Measurements from ENCODE around the gene PARP1.

PARP1 gene

DNA sequence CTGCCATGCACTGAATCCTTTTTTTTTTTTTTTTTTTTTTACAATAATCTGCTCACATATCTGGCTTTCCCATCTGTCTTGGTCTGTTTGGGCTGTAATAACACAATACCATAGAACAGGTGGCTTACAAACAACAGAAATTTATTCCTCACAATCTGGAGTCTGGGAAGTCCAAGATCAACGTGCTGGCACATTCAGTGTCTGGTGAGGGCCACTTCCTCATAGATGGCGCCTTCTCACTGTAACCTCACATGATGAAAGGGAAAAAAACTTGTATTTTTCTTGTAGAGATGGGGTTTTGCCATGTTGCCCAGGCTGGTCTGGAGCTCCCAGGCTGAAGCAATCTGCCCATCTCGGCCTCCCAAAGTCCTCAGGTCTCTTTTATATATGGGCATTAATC lies 13.0 kb upstream of the PARP1 start:
- no peak overlapping the region for H3K4me3 Mint-ChIP-seq
- no peak overlapping the region for H3K27ac Mint-ChIP-seq
- peaks cover 21% of the 10 kb centered on the region for H3K4me1 Mint-ChIP-seq (ENCODE audit: low read depth)
- H3K36me3 Mint-ChIP-seq = no peaks in the 10 kb centered on the region
- H3K27me3 Mint-ChIP-seq = no peaks in the 10 kb centered on the region
- H3K9me3 Mint-ChIP-seq (ENCODE audit: low read depth) = no peaks in the 10 kb centered on the region

DNA sequence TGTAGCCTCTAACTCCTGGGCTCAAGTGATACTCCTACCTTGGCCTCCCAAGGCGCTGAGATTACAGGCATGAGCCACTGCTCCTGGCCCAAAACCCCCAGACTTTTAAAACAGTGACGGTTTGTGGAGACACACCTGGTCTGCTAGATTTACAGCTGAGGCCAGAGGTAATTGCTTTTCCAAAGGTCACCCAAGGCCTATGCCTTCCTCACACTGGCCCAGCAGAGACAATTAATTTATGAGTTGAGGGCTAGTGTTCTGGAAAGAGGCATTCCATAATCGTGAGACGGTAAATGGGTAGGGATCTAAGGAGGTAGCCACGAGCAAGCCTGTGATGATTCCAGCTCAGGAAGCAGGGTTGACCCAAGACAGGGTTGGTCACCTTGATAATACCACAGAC lies 12.4 kb upstream of the PARP1 start:
- no peak overlapping the region for H3K4me3 Mint-ChIP-seq
- no peaks in the 10 kb centered on the region for H3K36me3 Mint-ChIP-seq
- no peaks in the 10 kb centered on the region for H3K9me3 Mint-ChIP-seq (ENCODE audit: low read depth)
- H3K27ac Mint-ChIP-seq = no peak overlapping the region
- H3K4me1 Mint-ChIP-seq (ENCODE audit: low read depth) = peaks cover 15% of the 10 kb centered on the region
- H3K27me3 Mint-ChIP-seq = no peaks in the 10 kb centered on the region

DNA sequence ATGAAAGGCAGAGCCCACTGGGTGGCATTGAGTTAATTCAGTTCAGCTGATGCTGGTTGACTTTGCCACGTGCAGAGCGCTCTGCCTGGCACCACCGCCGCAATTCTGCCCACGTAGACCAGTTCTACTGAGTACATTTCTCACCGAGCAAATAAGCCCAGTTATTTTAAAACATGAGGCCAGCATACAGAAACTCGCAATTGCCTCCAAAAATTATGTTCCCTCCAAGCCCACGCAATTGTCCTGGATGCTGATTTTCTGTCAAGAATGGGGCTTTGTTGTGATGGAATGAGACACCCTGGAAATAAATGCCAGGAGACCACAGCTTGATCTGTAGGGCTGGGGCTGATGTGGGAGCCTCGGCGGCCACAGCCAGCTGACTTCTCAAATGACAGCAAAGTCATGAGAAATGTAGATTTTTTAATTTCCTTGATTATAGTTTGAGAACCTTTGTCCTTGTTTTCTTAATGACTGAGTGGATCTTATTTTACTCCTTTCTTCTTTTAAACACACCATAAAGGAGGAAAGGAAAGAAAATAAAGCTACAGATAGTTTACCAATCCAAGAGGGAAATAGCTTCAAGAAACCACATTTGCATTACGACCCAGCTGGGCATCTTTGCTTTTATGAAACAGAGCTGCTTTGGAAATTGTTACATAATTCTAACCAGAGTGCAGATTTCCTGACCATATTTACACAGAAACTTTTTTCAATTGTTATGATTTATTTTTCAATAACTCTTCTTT lies 11.6 kb upstream of the PARP1 start:
- H3K9me3 Mint-ChIP-seq (ENCODE audit: low read depth) = no peaks in the 10 kb centered on the region
- H3K27me3 Mint-ChIP-seq = no peaks in the 10 kb centered on the region
- no peak overlapping the region for H3K27ac Mint-ChIP-seq
- no peak overlapping the region for H3K4me3 Mint-ChIP-seq
- H3K36me3 Mint-ChIP-seq = no peaks in the 10 kb centered on the region
- peaks cover 15% of the 10 kb centered on the region for H3K4me1 Mint-ChIP-seq (ENCODE audit: low read depth)

DNA sequence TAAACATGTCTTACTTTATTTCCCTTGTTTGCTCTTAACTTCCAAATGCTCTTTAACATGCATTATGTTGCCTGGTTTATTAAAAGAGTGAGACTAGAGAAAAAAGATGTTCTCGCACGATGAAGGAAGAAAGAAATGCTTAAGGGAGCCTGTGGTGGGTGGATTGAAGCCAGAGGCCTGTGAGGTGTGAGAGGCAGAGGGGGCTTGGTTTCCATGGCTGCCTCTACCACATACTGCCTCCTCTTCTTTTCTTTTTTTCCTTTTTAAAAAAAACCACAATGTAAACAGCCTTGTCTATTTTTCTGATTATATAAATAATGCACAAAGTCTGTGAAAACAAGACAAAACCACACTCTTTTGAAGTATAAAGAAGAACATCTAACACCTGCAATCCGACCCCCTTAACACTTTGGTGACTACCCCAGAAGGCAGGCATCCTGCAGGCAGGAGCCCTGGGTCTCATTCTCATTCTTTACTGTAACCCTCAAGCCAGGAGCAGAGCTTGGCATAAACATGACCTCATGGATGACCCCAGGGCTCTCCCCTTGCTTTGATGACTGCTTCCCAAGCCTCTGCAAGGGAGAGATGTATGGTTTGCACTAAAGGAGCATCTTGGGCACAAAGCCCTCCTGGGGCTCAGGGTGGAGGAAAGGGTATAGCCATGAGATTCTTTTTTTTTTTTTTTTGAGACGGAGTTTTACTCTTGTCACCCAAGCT lies 10.1 kb upstream of the PARP1 start:
- Mint-ChIP-seq H3K36me3 (no peaks in the 10 kb centered on the region), H3K27me3 (no peaks in the 10 kb centered on the region), H3K27ac (no peak overlapping the region), H3K9me3 (ENCODE audit: low read depth) (no peaks in the 10 kb centered on the region), H3K4me3 (no peak overlapping the region), H3K4me1 (ENCODE audit: low read depth) (peaks cover 12% of the 10 kb centered on the region)

DNA sequence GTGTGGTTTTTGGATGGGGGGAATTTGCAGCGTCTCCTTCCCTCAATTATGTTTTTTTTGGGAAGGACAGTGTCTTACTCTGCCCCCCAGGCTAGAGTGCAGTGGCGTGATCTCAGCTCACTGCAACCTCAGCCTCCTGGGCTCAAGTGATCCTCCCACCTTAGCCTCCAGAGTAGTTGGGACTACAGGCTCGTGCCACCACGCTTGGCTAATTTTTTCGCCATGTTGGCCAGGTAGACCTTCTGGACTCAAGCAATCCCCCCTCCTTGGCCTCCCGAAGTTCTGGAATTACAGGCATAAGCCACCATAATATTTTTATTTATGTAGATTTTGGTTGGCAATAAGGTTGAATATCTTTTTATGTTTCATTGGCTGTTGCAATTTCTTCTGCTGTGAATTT lies 9.5 kb upstream of the PARP1 start:
- Mint-ChIP-seq H3K4me3 (no peak overlapping the region), H3K36me3 (no peaks in the 10 kb centered on the region), H3K27ac (no peak overlapping the region), H3K27me3 (no peaks in the 10 kb centered on the region), H3K4me1 (ENCODE audit: low read depth) (peaks cover 12% of the 10 kb centered on the region), H3K9me3 (ENCODE audit: low read depth) (no peaks in the 10 kb centered on the region)

DNA sequence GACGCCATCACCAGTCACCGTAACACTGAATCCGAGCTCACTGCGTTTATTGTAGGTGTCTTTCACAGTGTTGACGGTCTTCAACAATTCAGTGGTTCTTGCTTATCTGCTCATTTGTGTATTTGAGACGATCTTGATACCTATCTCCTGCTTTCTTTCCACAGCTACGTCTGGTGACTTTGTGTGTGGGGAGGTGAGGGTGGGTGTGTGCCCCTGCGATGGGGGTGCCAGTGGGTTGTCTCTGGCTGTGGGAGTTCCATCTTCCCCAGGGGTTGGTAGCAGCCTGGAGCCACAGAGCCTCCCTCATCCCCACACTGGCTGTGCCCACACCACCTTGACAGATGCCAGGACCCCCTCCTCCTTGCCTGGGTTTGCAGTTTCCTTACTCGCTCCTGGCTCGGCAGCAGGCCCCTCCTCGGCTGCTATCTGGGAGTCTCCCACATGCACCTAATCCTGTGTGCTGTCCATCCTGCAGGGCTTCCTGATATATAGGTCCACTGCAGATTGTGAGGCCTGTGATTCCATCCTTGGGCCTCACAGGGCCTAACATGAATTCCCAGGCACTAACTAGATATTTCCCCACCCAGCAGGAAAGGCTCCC lies 6.3 kb upstream of the PARP1 start:
- no peak overlapping the region for H3K4me3 Mint-ChIP-seq
- H3K27me3 Mint-ChIP-seq = no peaks in the 10 kb centered on the region
- H3K9me3 Mint-ChIP-seq (ENCODE audit: low read depth) = no peaks in the 10 kb centered on the region
- no peaks in the 10 kb centered on the region for H3K36me3 Mint-ChIP-seq
- no peak overlapping the region for H3K27ac Mint-ChIP-seq
- H3K4me1 Mint-ChIP-seq (ENCODE audit: low read depth) = peaks cover 11% of the 10 kb centered on the region

DNA sequence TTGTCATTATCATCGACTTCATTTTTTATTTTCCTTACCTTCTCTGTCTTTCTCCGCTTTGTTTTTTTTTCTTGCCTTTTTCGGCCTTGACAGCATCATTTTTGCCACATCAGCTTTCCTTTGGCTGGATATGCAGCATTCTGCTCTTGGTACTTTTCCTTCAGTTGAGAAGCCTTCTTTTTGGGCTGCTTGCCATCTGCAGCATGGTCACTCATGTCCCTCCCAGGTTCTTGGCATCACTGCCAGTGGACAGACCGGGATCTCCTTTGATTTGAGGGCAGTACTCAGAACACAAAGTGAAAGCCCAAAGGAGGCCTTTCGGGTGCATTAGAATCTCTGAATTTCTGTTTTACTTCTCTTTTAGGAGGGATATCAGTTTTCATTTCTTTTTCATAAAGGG lies 3.7 kb upstream of the PARP1 start:
- Mint-ChIP-seq H3K4me3 (no peak overlapping the region), H3K4me1 (ENCODE audit: low read depth) (peaks cover 4% of the 10 kb centered on the region), H3K27me3 (no peaks in the 10 kb centered on the region), H3K27ac (peak overlapping the region; percentile 69), H3K36me3 (no peaks in the 10 kb centered on the region), H3K9me3 (ENCODE audit: low read depth) (no peaks in the 10 kb centered on the region)

DNA sequence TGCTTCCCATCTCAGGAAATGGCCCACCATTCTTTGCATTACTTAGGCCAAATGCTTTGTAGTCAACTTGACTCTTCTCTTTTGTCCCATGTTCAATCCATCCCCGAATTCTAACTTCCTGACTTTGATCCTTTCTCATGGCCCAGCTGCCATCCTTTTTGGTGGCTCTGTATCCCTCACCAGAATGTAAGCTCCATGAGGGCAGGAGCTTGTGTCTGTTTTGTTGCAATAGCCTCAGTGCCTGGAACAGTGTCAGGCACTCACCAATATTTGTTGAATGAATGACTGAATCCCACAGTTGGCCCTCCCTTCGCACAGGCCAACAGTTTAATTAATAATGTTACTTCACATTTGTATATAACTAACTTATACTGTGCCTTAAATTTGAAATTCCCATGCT lies 3.1 kb upstream of the PARP1 start:
- H3K9me3 Mint-ChIP-seq (ENCODE audit: low read depth) = no peaks in the 10 kb centered on the region
- H3K36me3 Mint-ChIP-seq = peaks cover 4% of the 10 kb centered on the region
- H3K27me3 Mint-ChIP-seq = no peaks in the 10 kb centered on the region
- H3K4me1 Mint-ChIP-seq (ENCODE audit: low read depth) = peaks cover 9% of the 10 kb centered on the region
- no peak overlapping the region for H3K27ac Mint-ChIP-seq
- no peak overlapping the region for H3K4me3 Mint-ChIP-seq

DNA sequence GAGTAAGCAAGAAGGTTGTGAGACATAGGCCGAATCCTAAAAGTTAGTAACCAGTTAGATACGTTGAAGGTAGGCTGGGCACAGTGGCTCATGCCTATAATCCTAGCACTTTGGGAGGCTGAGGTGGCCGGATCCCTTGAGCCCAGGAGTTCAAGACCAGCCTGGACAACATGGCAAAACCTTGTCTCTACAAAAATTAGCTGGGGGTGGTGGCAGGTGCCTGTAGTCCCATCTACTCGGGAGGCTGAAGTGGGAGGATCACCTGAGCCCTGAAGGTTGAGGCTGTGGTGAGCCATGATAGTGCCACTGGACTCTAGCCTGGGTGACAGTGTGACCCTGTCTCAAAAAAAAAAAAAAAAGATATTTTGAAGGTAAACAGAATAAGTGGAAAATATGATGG lies 1.5 kb upstream of the PARP1 start:
- Mint-ChIP-seq H3K9me3 (ENCODE audit: low read depth) (no peaks in the 10 kb centered on the region), H3K27ac (no peak overlapping the region), H3K4me3 (no peak overlapping the region), H3K36me3 (peaks cover 4% of the 10 kb centered on the region), H3K4me1 (ENCODE audit: low read depth) (peaks cover 23% of the 10 kb centered on the region), H3K27me3 (no peaks in the 10 kb centered on the region)

DNA sequence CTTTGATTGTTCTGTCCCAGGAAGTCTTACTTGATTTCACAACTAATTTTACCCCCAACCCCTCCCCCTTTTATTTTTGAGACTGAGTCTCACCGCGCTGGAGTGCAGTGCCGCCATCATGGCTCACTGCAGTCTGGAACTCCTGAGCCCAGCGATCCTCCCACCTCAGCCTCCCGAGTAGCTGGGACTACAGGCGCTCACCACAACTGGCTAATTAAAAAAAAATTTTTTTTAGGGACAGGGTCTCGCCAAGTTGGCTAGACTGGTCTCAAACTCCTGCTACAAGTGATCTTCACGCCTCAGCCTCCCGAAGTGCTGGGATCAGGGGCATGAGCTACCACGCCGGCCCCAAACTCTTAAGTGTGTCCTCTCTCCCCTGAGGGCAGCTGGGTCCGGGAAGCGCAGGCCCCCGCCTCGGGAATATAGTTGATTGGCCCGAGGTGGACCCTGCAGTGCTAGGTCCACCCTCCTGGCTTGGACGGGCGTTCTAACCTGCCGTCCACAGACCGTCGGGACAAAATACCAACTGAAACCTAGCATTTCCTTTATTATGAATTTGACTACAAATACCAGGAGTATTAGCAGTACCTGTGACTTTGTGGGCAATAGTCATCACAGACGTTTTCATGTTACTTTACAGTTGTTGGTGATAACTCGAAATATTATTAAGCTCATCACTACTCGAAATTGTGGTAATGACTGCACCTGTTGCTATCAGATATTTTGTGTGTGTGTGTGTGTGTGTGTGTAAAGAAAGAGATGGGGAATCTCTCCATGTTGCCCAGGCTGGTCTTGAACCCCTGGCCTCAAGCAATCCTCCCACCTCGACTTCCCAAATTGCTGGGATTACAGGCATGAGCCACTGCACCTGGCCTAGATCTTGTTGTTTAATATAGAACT lies 642 bp upstream of the PARP1 start:
- Mint-ChIP-seq H3K27ac (peak overlapping the region; percentile 83), H3K27me3 (no peaks in the 10 kb centered on the region), H3K36me3 (peaks cover 4% of the 10 kb centered on the region), H3K4me3 (peak overlapping the region; percentile 82), H3K9me3 (ENCODE audit: low read depth) (no peaks in the 10 kb centered on the region), H3K4me1 (ENCODE audit: low read depth) (peaks cover 32% of the 10 kb centered on the region)

DNA sequence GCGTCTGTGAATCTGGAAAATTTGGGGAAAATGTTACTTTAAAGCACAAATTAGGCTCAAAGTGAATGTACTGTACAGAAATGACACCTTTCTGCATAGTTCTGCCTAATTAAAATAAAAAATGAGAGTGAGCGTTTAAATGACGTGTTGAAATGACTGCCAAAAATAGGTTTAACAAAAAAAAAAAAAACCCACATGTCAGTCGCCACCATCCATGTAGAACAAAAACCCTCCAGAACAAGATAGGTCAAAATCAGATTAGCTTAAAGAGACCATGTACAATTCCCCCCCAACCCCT lies 745 bp downstream of the PARP1 start:
- Mint-ChIP-seq H3K4me1 (ENCODE audit: low read depth) (peaks cover 38% of the 10 kb centered on the region), H3K27ac (peak overlapping the region; percentile 94), H3K4me3 (peak overlapping the region; percentile 96), H3K36me3 (peaks cover 4% of the 10 kb centered on the region), H3K27me3 (no peaks in the 10 kb centered on the region), H3K9me3 (ENCODE audit: low read depth) (no peaks in the 10 kb centered on the region)

DNA sequence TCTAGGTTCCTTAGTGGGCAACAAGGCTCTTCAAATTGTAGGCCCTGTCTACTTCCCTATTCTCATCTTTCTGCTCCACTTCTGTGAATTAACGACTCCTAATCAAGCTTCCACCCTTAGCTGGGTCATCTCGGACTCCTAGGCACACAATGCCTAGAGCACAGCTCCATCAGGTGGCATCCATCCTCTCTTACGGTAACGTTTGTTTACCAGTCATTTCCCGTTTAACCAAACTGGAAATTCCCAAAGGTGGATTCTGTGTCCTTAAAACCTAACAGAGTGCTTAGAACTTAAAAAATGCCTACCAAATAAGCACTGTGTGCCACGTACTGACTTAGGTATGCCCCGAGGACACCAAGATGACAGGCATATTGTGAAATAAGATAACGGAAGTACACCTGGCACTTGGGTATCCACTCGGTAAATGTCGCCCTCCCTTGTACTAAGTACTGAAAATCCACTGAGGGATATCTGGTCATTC lies 1.5 kb downstream of the PARP1 start:
- Mint-ChIP-seq H3K9me3 (ENCODE audit: low read depth) (no peaks in the 10 kb centered on the region), H3K27ac (peak overlapping the region; percentile 94), H3K4me3 (peak overlapping the region; percentile 96), H3K36me3 (peaks cover 5% of the 10 kb centered on the region), H3K27me3 (no peaks in the 10 kb centered on the region), H3K4me1 (ENCODE audit: low read depth) (peaks cover 42% of the 10 kb centered on the region)

DNA sequence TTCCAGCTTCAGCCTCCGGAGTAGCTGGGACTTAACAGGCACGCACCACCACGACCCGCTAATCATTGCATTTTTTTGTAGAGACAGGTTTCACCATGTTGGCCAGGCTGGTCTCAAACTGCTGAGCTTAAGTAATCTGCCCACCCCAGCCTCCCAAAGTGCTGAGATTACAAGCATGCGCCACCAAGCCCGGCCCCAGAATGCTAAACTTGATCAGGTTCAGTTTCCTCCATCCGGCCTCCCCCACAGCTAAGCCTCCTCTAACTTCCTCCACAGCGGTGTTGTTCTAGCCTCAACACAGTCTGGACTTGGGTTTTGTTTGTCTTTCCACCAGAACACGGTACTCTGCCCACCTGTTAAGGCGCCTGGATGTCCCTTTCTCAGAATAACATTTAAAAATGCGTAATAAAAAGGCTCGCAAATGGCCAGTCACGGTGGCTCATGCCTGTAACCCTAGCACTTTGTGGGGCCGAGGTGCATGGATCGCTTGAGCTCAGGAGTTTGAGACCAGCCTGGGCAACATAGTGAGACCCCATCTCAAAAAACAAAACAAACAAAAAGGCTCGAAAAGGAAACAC lies 2.4 kb downstream of the PARP1 start:
- H3K27ac Mint-ChIP-seq = peak overlapping the region; percentile 68
- H3K4me3 Mint-ChIP-seq = peak overlapping the region; percentile 96
- H3K36me3 Mint-ChIP-seq = peaks cover 11% of the 10 kb centered on the region
- H3K4me1 Mint-ChIP-seq (ENCODE audit: low read depth) = peaks cover 50% of the 10 kb centered on the region
- H3K27me3 Mint-ChIP-seq = no peaks in the 10 kb centered on the region
- H3K9me3 Mint-ChIP-seq (ENCODE audit: low read depth) = no peaks in the 10 kb centered on the region

DNA sequence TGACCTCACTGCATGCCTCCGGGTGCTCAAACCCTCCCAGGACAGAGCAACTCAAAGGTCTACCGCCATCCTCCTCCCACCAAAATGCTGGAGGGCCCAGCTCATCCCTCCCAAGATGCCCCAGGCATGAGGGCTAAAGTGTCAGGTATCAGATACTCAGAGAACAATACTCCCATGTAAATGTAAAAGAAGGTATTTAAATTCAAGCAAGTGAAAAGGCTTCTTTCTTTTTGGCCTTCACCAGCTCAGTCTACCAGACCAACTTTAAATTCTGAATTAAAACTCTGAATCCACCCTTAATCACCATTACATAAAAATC lies 3.0 kb downstream of the PARP1 start:
- Mint-ChIP-seq H3K9me3 (ENCODE audit: low read depth) (no peaks in the 10 kb centered on the region), H3K4me1 (ENCODE audit: low read depth) (peaks cover 53% of the 10 kb centered on the region), H3K4me3 (peak overlapping the region; percentile 96), H3K36me3 (peaks cover 14% of the 10 kb centered on the region), H3K27ac (no peak overlapping the region), H3K27me3 (no peaks in the 10 kb centered on the region)
